ENCODE measurements around the gene ZNF76.

- TF ChIP-seq CREB1 (IDR thresholded peaks at IDR 0.05; ENCODE audit: low read depth) (no peak), EP300 (IDR thresholded peaks at IDR 0.05; ENCODE audit: borderline replicate concordance) (no peak), ZBTB7A (IDR thresholded peaks at IDR 0.05; ENCODE audit: low read depth) (no peak), CEBPB (IDR thresholded peaks at IDR 0.05) (no peak), MAX (IDR thresholded peaks at IDR 0.05) (no peak), YY1 (IDR thresholded peaks at IDR 0.05; ENCODE audit: low read depth) (no peak), NFIC (IDR thresholded peaks at IDR 0.05) (no peak), REST (IDR thresholded peaks at IDR 0.05; ENCODE audit: low read depth) (no peak), TCF12 (IDR thresholded peaks at IDR 0.05; ENCODE audit: low read depth) (no peak)
These were observed 11.8 kb upstream of the ZNF76 start for GRCh38 chr6:35247642-35248231.
